Neural progenitor cell (in vitro differentiated cells): ENCODE results near the gene METTL6.
"Not testable (repeated sequence)": the region's sequence is repeated elsewhere in the genome, so short reads cannot be mapped to it uniquely, and the experiment has no call there.

Experiments
- CTCF ChIP-seq: fragments of 200-600 bp; sonication (generic); IDR thresholded peaks from 2 replicates; pipeline ENCODE4 v1.5.1; 2017; ENCODE audit warnings: antibody characterized with exemption, mild to moderate bottlenecking
- EZH2 ChIP-seq: fragments of 200-600 bp; sonication (generic); IDR thresholded peaks from 2 replicates; pipeline ENCODE4 v1.6.1; 2017; ENCODE audit warnings: antibody characterized with exemption, mild to moderate bottlenecking, moderate library complexity

- TF ChIP-seq CTCF, EZH2: not testable (repeated sequence)
Measured at GRCh38 chr3:15456915-15457314, 29.6 kb upstream of the METTL6 start.
